Neural cell (in vitro differentiated cells): ENCODE results near the gene LSM5. TPM values are rescaled to one million over a fixed set of nuclear protein-coding genes. Genes with fewer than 3 reads are reported as not detected.

Source experiments
- H2AFZ ChIP-seq: fragments of 200-600, 300-800 bp; sonication (generic), shearing (Covaris generic); 2 replicates; pipeline ENCODE4 v1.6.0; 2014; ENCODE audit warnings: low read depth, mild to moderate bottlenecking, antibody characterized with exemption, low read length, moderate library complexity
- H3F3A ChIP-seq: fragments of 200-600 bp; shearing (Covaris generic); 2 replicates; pipeline ENCODE4 v1.6.1; 2016; ENCODE audit warnings: mild to moderate bottlenecking, moderate library complexity, mixed read lengths, antibody characterized with exemption, low read length; ENCODE audit not compliant: insufficient read depth, poor library complexity, severe bottlenecking
- H3K27ac ChIP-seq: fragments of 200-600, 300-800 bp; sonication (generic), shearing (Covaris generic); 2 replicates; pipeline ENCODE4 v1.5.1; 2014; ENCODE audit warnings: mild to moderate bottlenecking, low read length, moderate library complexity
- H3K27me3 ChIP-seq: fragments of 300-800, 200-600 bp; sonication (generic), shearing (Covaris generic); 2 replicates; pipeline ENCODE4 v1.6.0; 2014; ENCODE audit warnings: mild to moderate bottlenecking, low read depth, low read length, moderate library complexity; ENCODE audit not compliant: insufficient read depth
- H3K36me3 ChIP-seq: fragments of 300-800, 200-600 bp; sonication (generic), shearing (Covaris generic); 2 replicates; pipeline ENCODE4 v1.5.1; 2014; ENCODE audit warnings: mild to moderate bottlenecking, antibody characterized with exemption, low read length, moderate library complexity; ENCODE audit not compliant: insufficient read depth
- H3K4me2 ChIP-seq: fragments of 300-800, 200-600 bp; sonication (generic), shearing (Covaris generic); 2 replicates; pipeline ENCODE4 v1.6.0; 2014; ENCODE audit warnings: mild to moderate bottlenecking, low read length
- H3K4me3 ChIP-seq: fragments of 300-800, 200-600 bp; sonication (generic), shearing (Covaris generic); 2 replicates; pipeline ENCODE4 v1.5.1; 2014; ENCODE audit warnings: mild to moderate bottlenecking, low read length, moderate library complexity
- H3K79me2 ChIP-seq: fragments of 200-600 bp; shearing (Covaris generic); replicated peaks from 2 replicates; pipeline ENCODE4 v1.6.0; 2014; ENCODE audit warnings: mild to moderate bottlenecking, low read length, moderate library complexity; ENCODE audit not compliant: insufficient read depth
- H3K9ac ChIP-seq: fragments of 300-800, 200-600 bp; sonication (generic), shearing (Covaris generic); 2 replicates; pipeline ENCODE4 v1.6.1; 2016; ENCODE audit warnings: mild to moderate bottlenecking, low read length, mixed read lengths
- H3K9me2 ChIP-seq: fragments of 200-600 bp; shearing (Covaris generic); 2 replicates; pipeline ENCODE4 v1.6.1; 2016; ENCODE audit warnings: mild to moderate bottlenecking, low read length, mixed read lengths; ENCODE audit not compliant: insufficient read depth
- H3K9me3 ChIP-seq: fragments of 200-600, 300-800 bp; sonication (generic), shearing (Covaris generic); 2 replicates; pipeline ENCODE4 v1.6.1; 2016; ENCODE audit warnings: mild to moderate bottlenecking, mixed run types, low read length, moderate library complexity, mixed read lengths
- H4K20me1 ChIP-seq: fragments of 200-600 bp; shearing (Covaris generic); 2 replicates; pipeline ENCODE4 v1.6.1; 2016; ENCODE audit warnings: mild to moderate bottlenecking, mixed run types; ENCODE audit not compliant: insufficient read depth
- CTCF ChIP-seq: fragments of 450-650 bp; IDR thresholded peaks from 2 replicates; pipeline ENCODE4 v1.5.1; 2014; ENCODE audit warnings: antibody characterized with exemption, mild to moderate bottlenecking, moderate library complexity; ENCODE audit not compliant: poor library complexity, severe bottlenecking
- EP300 ChIP-seq: fragments of 450-650 bp; conservative IDR thresholded peaks from 2 replicates; pipeline ENCODE4 v1.6.1; 2014; ENCODE audit warnings: antibody characterized with exemption, mild to moderate bottlenecking, moderate library complexity; ENCODE audit not compliant: poor library complexity, severe bottlenecking
- EZH2 ChIP-seq: fragments of 200-600, 300-800 bp; shearing (Covaris generic), sonication (generic); IDR thresholded peaks from 2 replicates; pipeline ENCODE4 v1.6.1; 2014; ENCODE audit warnings: antibody characterized with exemption, low read length, borderline replicate concordance, mild to moderate bottlenecking; ENCODE audit not compliant: insufficient read depth, poor library complexity, severe bottlenecking
- MXI1 ChIP-seq: fragments of 450-650 bp; conservative IDR thresholded peaks from 2 replicates; pipeline ENCODE4 v1.6.1; 2014; ENCODE audit warnings: antibody characterized with exemption, mild to moderate bottlenecking; ENCODE audit not compliant: poor library complexity, severe bottlenecking
- POLR2AphosphoS5 ChIP-seq: IDR thresholded peaks from 2 replicates; pipeline ENCODE4 v1.6.1; 2012
- RAD21 ChIP-seq: fragments of 450-650 bp; conservative IDR thresholded peaks from 2 replicates; pipeline ENCODE4 v1.6.1; 2014; ENCODE audit warnings: antibody characterized with exemption, mild to moderate bottlenecking, moderate library complexity
- REST ChIP-seq: IDR thresholded peaks from 2 replicates; pipeline ENCODE4 v1.6.1; 2012; ENCODE audit warnings: borderline replicate concordance
- SMC3 ChIP-seq: fragments of 450-650 bp; conservative IDR thresholded peaks from 2 replicates; pipeline ENCODE4 v1.6.1; 2014; ENCODE audit warnings: antibody characterized with exemption, mild to moderate bottlenecking, moderate library complexity; ENCODE audit not compliant: poor library complexity
- TAF1 ChIP-seq: IDR thresholded peaks from 2 replicates; pipeline ENCODE4 v1.6.1; 2012; ENCODE audit warnings: low read depth
- polyA plus RNA-seq: library from polyadenylated mRNA; depleted of rRNA; stranded (reverse); fragments of >200 nt; gene quantifications from 2 replicates; pipeline ENCODE4 v1.2.3, GENCODE V29; 2014

Gene LSM5
- polyA plus RNA-seq, 1 donor from 2014 or later: 100 TPM

- no peaks in the 10 kb centered on the region for H3K79me2 ChIP-seq
- no peaks in the 10 kb centered on the region for H3K27me3 ChIP-seq
- no peaks in the 10 kb centered on the region for H3K9me3 ChIP-seq
- no peaks in the 10 kb centered on the region for H4K20me1 ChIP-seq
- TF ChIP-seq REST (no peak), EP300 (no peak), CTCF (no peak), EZH2 (no peak), TAF1 (no peak), MXI1 (no peak), RAD21 (no peak), POLR2AphosphoS5 (no peak), SMC3 (no peak)
- no peak overlapping the region for H3K4me2 ChIP-seq
- no peaks in the 10 kb centered on the region for H3K9me2 ChIP-seq
- H3K4me3 ChIP-seq: no peak overlapping the region
- H3F3A ChIP-seq: no peaks in the 10 kb centered on the region
- H2AFZ ChIP-seq: no peak overlapping the region
- H3K9ac ChIP-seq: no peak overlapping the region
- no peaks in the 10 kb centered on the region for H3K36me3 ChIP-seq
- no peak overlapping the region for H3K27ac ChIP-seq
Observed at GRCh38 chr7:32447218-32447617, 43.0 kb downstream of the LSM5 start.

GRCh38 chr7:32436146-32436928 lies 53.8 kb downstream of the LSM5 start:
- H2AFZ ChIP-seq: no peak overlapping the region
- no peak overlapping the region for H3K4me3 ChIP-seq

More at GRCh38 chr7:32436146-32436928, 53.8 kb downstream of the LSM5 start:
- Histone ChIP-seq H3K9me3 (no peaks in the 10 kb centered on the region), H3K36me3 (no peaks in the 10 kb centered on the region), H3K9me2 (no peaks in the 10 kb centered on the region), H3K27ac (no peak overlapping the region), H3K27me3 (peaks cover 3% of the 10 kb centered on the region), H3K9ac (no peak overlapping the region), H3K79me2 (no peaks in the 10 kb centered on the region), H3F3A (no peaks in the 10 kb centered on the region), H4K20me1 (no peaks in the 10 kb centered on the region), H3K4me2 (no peak overlapping the region)
- no peak for TF ChIP-seq REST
- TF ChIP-seq CTCF: no peak
